Neuronal stem cell (in vitro differentiated cells): Measurements from ENCODE around the gene FAM186B.

Experiments
- DNase-seq: peaks from one replicate; pipeline ENCODE4 v3.0.0-alpha.2; 2013; ENCODE audit warnings: low spot score
- H2AFZ ChIP-seq: one replicate; pipeline ENCODE4 v1.6.1; 2013; ENCODE audit warnings: mild to moderate bottlenecking, low read length, inconsistent platforms
- H2AK5ac ChIP-seq: 2 replicates; pipeline ENCODE4 v1.6.1; 2013; ENCODE audit warnings: low read depth, mild to moderate bottlenecking, inconsistent platforms, low read length, moderate library complexity, mixed read lengths
- H2BK120ac ChIP-seq: 2 replicates; pipeline ENCODE4 v1.6.1; 2013; ENCODE audit warnings: low read depth, mild to moderate bottlenecking, inconsistent platforms, low read length, moderate library complexity, mixed read lengths
- H2BK12ac ChIP-seq: one replicate; pipeline ENCODE4 v1.6.1; 2013; ENCODE audit warnings: low read length, inconsistent platforms
- H2BK15ac ChIP-seq: 2 replicates; pipeline ENCODE4 v1.6.1; 2013; ENCODE audit warnings: mild to moderate bottlenecking, low read length, inconsistent platforms, mixed read lengths
- H2BK5ac ChIP-seq: one replicate; pipeline ENCODE4 v1.6.1; 2013; ENCODE audit warnings: inconsistent platforms, mild to moderate bottlenecking, low read length, moderate library complexity
- H3K14ac ChIP-seq: one replicate; pipeline ENCODE4 v1.6.1; 2013; ENCODE audit warnings: low read length, inconsistent platforms
- H3K18ac ChIP-seq: 2 replicates; pipeline ENCODE4 v1.6.1; 2013; ENCODE audit warnings: low read length, inconsistent platforms
- H3K23ac ChIP-seq: 2 replicates; pipeline ENCODE4 v1.6.1; 2013; ENCODE audit warnings: low read depth, mild to moderate bottlenecking, mixed read lengths, low read length, inconsistent platforms; ENCODE audit not compliant: poor library complexity
- H3K27ac ChIP-seq: replicated peaks from 3 replicates; pipeline ENCODE4 v1.5.1; 2013; ENCODE audit warnings: low read length, inconsistent platforms
- H3K27me3 ChIP-seq, 3 experiments: 2 replicates each; pipeline ENCODE4 v1.6.1; 2013; ENCODE audit warnings: low read length in 3 of 3, mild to moderate bottlenecking in 2 of 3, inconsistent platforms in 1 of 3, low read depth in 1 of 3, mixed read lengths in 1 of 3, moderate library complexity in 1 of 3; ENCODE audit not compliant: control insufficient read depth in 3 of 3, insufficient read depth in 3 of 3
- H3K36me3 ChIP-seq, 2 donors: replicated peaks in 1 of 2; 2 replicates each; pipeline ENCODE4 v1.6.1; 2013; ENCODE audit warnings: low read length in 2 of 2; ENCODE audit not compliant: control insufficient read depth in 2 of 2, insufficient read depth in 2 of 2
- H3K4ac ChIP-seq: 2 replicates; pipeline ENCODE4 v1.6.1; 2013; ENCODE audit warnings: inconsistent platforms, mild to moderate bottlenecking, low read length, moderate library complexity
- H3K4me1 ChIP-seq, 2 donors: 1 replicate in 1 of 2; 2 replicates in 1 of 2; pipeline ENCODE4 v1.6.1; 2013; ENCODE audit warnings: low read length in 2 of 2, low read depth in 1 of 2; ENCODE audit not compliant: control insufficient read depth in 2 of 2, insufficient read depth in 1 of 2
- H3K4me2 ChIP-seq: one replicate; pipeline ENCODE4 v1.6.1; 2013; ENCODE audit warnings: mild to moderate bottlenecking, low read length, inconsistent platforms; ENCODE audit not compliant: insufficient read depth, poor library complexity, severe bottlenecking
- H3K4me3 ChIP-seq, 2 donors: 2 replicates each; pipeline ENCODE4 v1.5.1; 2013; ENCODE audit warnings: low read length in 2 of 2, mild to moderate bottlenecking in 2 of 2, inconsistent platforms in 1 of 2, moderate library complexity in 1 of 2
- H3K79me1 ChIP-seq: one replicate; pipeline ENCODE4 v1.6.1; 2013; ENCODE audit warnings: low read depth, mild to moderate bottlenecking, inconsistent platforms, low read length, moderate library complexity
- H3K9ac ChIP-seq: one replicate; pipeline ENCODE4 v1.6.1; 2013; ENCODE audit warnings: mild to moderate bottlenecking, low read depth, low read length, inconsistent platforms; ENCODE audit not compliant: poor library complexity
- H3K9me3 ChIP-seq, 2 donors: replicated peaks in 1 of 2; 2 replicates each; pipeline versions ENCODE3 to v1.6.1; 2013; ENCODE audit warnings: low read length in 2 of 2, mild to moderate bottlenecking in 2 of 2, inconsistent platforms in 1 of 2, low read depth in 1 of 2, mixed read lengths in 1 of 2, moderate library complexity in 1 of 2; ENCODE audit not compliant: control insufficient read depth in 2 of 2, insufficient read depth in 1 of 2
- H4K8ac ChIP-seq: one replicate; pipeline ENCODE4 v1.6.1; 2013; ENCODE audit warnings: low read depth, mild to moderate bottlenecking, inconsistent platforms, low read length, moderate library complexity
- H4K91ac ChIP-seq: one replicate; pipeline ENCODE4 v1.6.1; 2013; ENCODE audit warnings: low read length, low read depth, mild to moderate bottlenecking, inconsistent platforms; ENCODE audit not compliant: poor library complexity
- WGBS, 2 donors: extraction: QIAGEN DNeasy Blood & Tissue Kit; methylation state at CpG; one replicate each; pipeline ENCODE4 v1.1.7; 2013; ENCODE audit warnings: missing lambda C conversion rate in 2 of 2, mixed read lengths in 1 of 2; ENCODE audit not compliant: insufficient read length in 2 of 2, insufficient replicate concordance in 1 of 2; ENCODE audit errors: extremely low coverage in 2 of 2; 5-methylcytosine and 5-hydroxymethylcytosine counted together

The FAM186B gene

DNA sequence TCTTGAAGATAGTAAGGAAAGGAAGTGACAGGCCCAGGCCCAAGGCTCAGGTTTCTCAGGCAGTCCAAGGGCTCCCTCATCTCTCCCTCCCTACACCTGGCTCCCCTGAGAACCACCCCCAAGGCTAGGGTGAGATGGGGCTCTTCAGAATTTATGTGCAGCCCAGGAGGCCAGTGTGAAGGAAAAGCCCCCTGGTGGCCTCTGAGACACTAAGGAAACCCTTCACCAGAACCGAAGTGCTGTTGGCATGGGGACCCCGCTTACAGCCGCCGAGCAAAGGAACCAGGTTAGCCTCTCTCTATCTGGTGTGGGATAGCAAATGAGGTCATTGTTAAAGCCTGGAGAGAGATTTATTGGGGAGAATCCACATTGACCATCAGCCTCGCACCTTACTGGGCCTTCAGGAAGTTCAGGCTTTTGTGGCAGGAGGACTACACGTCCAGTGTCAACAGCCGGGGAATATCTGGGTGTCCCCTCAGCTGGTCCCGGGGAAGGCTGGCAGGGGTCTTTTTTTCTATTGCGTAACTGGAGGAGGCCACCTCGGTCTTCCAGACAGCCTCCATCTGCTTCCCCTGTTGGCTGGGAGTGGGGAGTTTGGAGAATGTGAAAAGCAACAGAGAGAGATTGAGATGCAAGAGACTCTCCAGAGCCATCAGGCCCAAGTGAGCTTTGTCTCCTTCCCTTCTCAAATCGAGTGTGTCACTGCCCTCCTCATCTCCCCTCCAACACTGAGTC, 18.1 kb downstream of the FAM186B start:
- peaks cover 4% of the 10 kb centered on the region for H3K79me1 ChIP-seq
- no peak overlapping the region for H3K27ac ChIP-seq
- no peaks in the 10 kb centered on the region for H3K27me3 ChIP-seq
- no peak overlapping the region for H3K9ac ChIP-seq
- no peak overlapping the region for H3K18ac ChIP-seq
- H3K4me1 ChIP-seq, result no peaks in the 10 kb centered on the region
- no peak overlapping the region for H4K8ac ChIP-seq
- DNase-seq, result no peak
- H2BK15ac ChIP-seq, result no peak overlapping the region
- no CpG with 5 or more reads among the region's 11 CpGs for WGBS, 2 donors
- H2AFZ ChIP-seq, result no peak overlapping the region
- H3K4me3 ChIP-seq, result no peak overlapping the region
- H4K91ac ChIP-seq, result no peak overlapping the region
- H2BK5ac ChIP-seq, result no peak overlapping the region
- no peak overlapping the region for H2BK120ac ChIP-seq
- no peaks in the 10 kb centered on the region for H3K9me3 ChIP-seq
- H2BK12ac ChIP-seq, result no peak overlapping the region
- H3K36me3 ChIP-seq, result peaks cover 4 to 19% of the 10 kb centered on the region in 2 donors
- no peak overlapping the region for H2AK5ac ChIP-seq
- H3K23ac ChIP-seq, result peak overlapping the region; percentile 1
- H3K4me2 ChIP-seq, result no peak overlapping the region
- no peak overlapping the region for H3K4ac ChIP-seq
- H3K14ac ChIP-seq, result no peak overlapping the region

DNA sequence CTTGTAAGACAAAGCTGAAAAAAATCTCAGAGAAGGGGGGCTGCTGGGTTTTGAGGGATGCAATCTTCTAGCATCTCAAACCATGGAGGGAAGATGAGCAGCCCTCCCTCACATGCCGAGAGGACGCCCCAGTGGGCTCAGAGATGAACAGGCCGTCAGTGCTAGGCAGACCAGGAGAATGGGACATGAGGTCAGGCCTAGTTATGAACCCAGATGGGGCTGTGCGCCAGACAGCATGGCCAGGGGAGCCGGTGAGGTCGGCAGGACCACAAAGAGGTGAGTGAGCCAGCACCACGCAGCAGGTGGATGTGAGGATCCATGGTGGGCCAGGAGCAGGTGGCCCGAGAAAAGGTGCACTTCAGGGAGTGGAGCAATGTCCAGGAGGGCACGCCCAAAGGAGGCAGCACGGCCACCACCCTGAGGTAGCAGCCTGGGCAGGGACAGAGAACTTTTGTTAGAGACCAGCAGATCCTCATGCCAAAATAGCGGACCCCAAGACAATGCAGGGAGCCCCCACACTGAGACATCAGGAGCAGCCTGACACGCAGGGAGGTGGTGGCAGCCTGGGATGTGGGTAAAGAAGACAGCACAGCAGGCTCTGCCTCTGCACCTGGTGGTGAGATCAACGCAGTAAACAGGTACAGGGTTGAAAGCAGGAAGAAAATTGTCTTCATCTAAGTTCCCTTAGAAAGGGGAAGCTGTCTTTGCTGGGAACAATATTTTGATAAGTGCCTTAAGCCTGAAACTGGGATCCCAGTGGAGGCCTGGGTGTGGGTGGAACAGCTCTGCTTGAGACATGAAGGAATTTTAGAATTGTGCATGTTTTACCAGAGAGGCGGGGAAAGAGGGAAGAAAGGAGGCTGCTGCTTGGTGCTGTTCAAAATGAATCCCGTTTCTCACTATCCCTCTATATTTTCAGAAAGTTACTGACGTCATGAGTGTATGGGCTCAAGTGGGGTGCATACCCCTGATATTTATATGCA, 19.7 kb downstream of the FAM186B start:
- H3K36me3 ChIP-seq, result peaks cover 4 to 19% of the 10 kb centered on the region in 2 donors
- H3K4me1 ChIP-seq, result peaks cover 3 to 6% of the 10 kb centered on the region in 2 donors
- H3K9ac ChIP-seq, result peak overlapping the region; percentile 26
- no peak overlapping the region for H2BK120ac ChIP-seq
- H3K4me3 ChIP-seq, result no peak overlapping the region
- H3K4ac ChIP-seq, result no peak overlapping the region
- H3K9me3 ChIP-seq, result no peaks in the 10 kb centered on the region
- no peak overlapping the region for H4K91ac ChIP-seq
- H2BK15ac ChIP-seq, result no peak overlapping the region
- H2BK12ac ChIP-seq, result no peak overlapping the region
- H3K18ac ChIP-seq, result peak overlapping the region; percentile 8
- H3K27ac ChIP-seq, result no peak overlapping the region
- H3K14ac ChIP-seq, result no peak overlapping the region
- no peak for DNase-seq
- H3K4me2 ChIP-seq, result no peak overlapping the region
- no peak overlapping the region for H3K23ac ChIP-seq
- no peaks in the 10 kb centered on the region for H3K27me3 ChIP-seq
- H2AFZ ChIP-seq, result no peak overlapping the region
- H2AK5ac ChIP-seq, result no peak overlapping the region
- H3K79me1 ChIP-seq, result peaks cover 4% of the 10 kb centered on the region
- no CpG with 5 or more reads among the region's 16 CpGs for whole genome bisulfite sequencing, 2 donors
- H4K8ac ChIP-seq, result no peak overlapping the region
- H2BK5ac ChIP-seq, result no peak overlapping the region

- H2BK12ac ChIP-seq, result no peak overlapping the region
- H3K79me1 ChIP-seq, result peaks cover 4% of the 10 kb centered on the region
- H3K4ac ChIP-seq, result no peak overlapping the region
- no peak overlapping the region for H3K23ac ChIP-seq
- no peak overlapping the region for H2AK5ac ChIP-seq
- H3K27ac ChIP-seq, result no peak overlapping the region
- H4K8ac ChIP-seq, result no peak overlapping the region
- peaks cover 4 to 19% of the 10 kb centered on the region in 2 donors for H3K36me3 ChIP-seq
- no peaks in the 10 kb centered on the region for H3K27me3 ChIP-seq
- no peak for DNase-seq
- H2BK120ac ChIP-seq, result no peak overlapping the region
- H2AFZ ChIP-seq, result no peak overlapping the region
- no peak overlapping the region for H3K4me3 ChIP-seq
- no peak overlapping the region for H4K91ac ChIP-seq
- H3K9me3 ChIP-seq, result no peaks in the 10 kb centered on the region
- H3K18ac ChIP-seq, result no peak overlapping the region
- H3K4me2 ChIP-seq, result no peak overlapping the region
- no CpG with 5 or more reads among the region's 7 CpGs for WGBS, 2 donors
- H3K9ac ChIP-seq, result no peak overlapping the region
- H3K4me1 ChIP-seq, result peaks cover 8 to 12% of the 10 kb centered on the region in 2 donors
- H2BK15ac ChIP-seq, result no peak overlapping the region
- H3K14ac ChIP-seq, result no peak overlapping the region
- no peak overlapping the region for H2BK5ac ChIP-seq
These were observed 20.8 kb downstream of the FAM186B start for GRCh38 chr12:49584591-49584990.
